GM23338 (cell line): Measurements from ENCODE around the gene CD40. TPM values are rescaled to one million over a fixed set of nuclear protein-coding genes. Genes with fewer than 3 reads are reported as not detected.

Experiments used
- ATAC-seq: fragments of 200-7000 bp; cut with Tn5 transposase; 3 replicates; pipeline ENCODE4 v1.9.1; 2020
- DNase-seq: peaks from one replicate; pipeline ENCODE4 v3.0.0-alpha.2; 2015; ENCODE audit warnings: low spot score
- H2AFZ ChIP-seq: fragments of 200-600 bp; sonication (generic); 2 replicates; pipeline ENCODE4 v1.8.0; 2016; ENCODE audit warnings: antibody characterized with exemption, mild to moderate bottlenecking, moderate library complexity
- H3F3A ChIP-seq: fragments of 200-600 bp; sonication (generic); replicated peaks from 2 replicates; pipeline ENCODE4 v1.8.0; 2017; ENCODE audit warnings: antibody characterized with exemption, mixed run types, low read depth
- H3K27ac ChIP-seq: fragments of 200-600 bp; sonication (generic); 2 replicates; pipeline ENCODE4 v1.6.1; 2016; ENCODE audit warnings: low read depth
- H3K27me3 ChIP-seq: fragments of 200-600 bp; sonication (generic); 2 replicates; pipeline ENCODE4 v1.8.0; 2016; ENCODE audit warnings: mild to moderate bottlenecking, mixed run types, moderate library complexity; ENCODE audit not compliant: insufficient read depth
- H3K36me3 ChIP-seq: fragments of 200-600 bp; sonication (generic); 2 replicates; pipeline ENCODE4 v1.8.0; 2016; ENCODE audit warnings: mild to moderate bottlenecking; ENCODE audit not compliant: insufficient read depth
- H3K4me1 ChIP-seq: fragments of 200-600 bp; sonication (generic); 2 replicates; pipeline ENCODE4 v1.8.0; 2016; ENCODE audit warnings: mild to moderate bottlenecking, moderate library complexity; ENCODE audit not compliant: insufficient read depth
- H3K4me2 ChIP-seq: fragments of 200-600 bp; sonication (generic); 2 replicates; pipeline ENCODE4 v1.7.1; 2017; ENCODE audit warnings: mixed run types
- H3K4me3 ChIP-seq: fragments of 200-600 bp; sonication (generic); 2 replicates; pipeline ENCODE4 v1.6.1; 2016; ENCODE audit warnings: mixed run types
- H3K79me2 ChIP-seq: fragments of 200-600 bp; sonication (generic); replicated peaks from 2 replicates; pipeline ENCODE4 v1.8.0; 2017; ENCODE audit warnings: mild to moderate bottlenecking; ENCODE audit not compliant: insufficient read depth
- H3K9me2 ChIP-seq: fragments of 200-600 bp; sonication (generic); 2 replicates; pipeline ENCODE4 v1.8.0; 2017; ENCODE audit not compliant: insufficient read depth
- H4K20me1 ChIP-seq: fragments of 200-600 bp; sonication (generic); replicated peaks from 2 replicates; pipeline ENCODE4 v1.8.0; 2017; ENCODE audit warnings: mild to moderate bottlenecking; ENCODE audit not compliant: insufficient read depth
- H3K27ac Mint-ChIP-seq: 2 replicates; pipeline ENCODE4 v1.8.0; 2020; ENCODE audit warnings: inconsistent platforms, mild to moderate bottlenecking, moderate library complexity, mixed read lengths
- H3K27me3 Mint-ChIP-seq: 3 replicates; pipeline ENCODE4 v1.8.0; 2022; ENCODE audit warnings: low read depth, mild to moderate bottlenecking, moderate library complexity, mixed read lengths, inconsistent platforms; ENCODE audit not compliant: insufficient read depth, poor library complexity
- H3K36me3 Mint-ChIP-seq: 3 replicates; pipeline ENCODE4 v1.8.0; 2021; ENCODE audit warnings: low read depth, mild to moderate bottlenecking, inconsistent platforms, moderate library complexity, mixed read lengths
- H3K4me1 Mint-ChIP-seq: 3 replicates; pipeline ENCODE4 v1.8.0; 2020; ENCODE audit warnings: mild to moderate bottlenecking, inconsistent platforms, mixed read lengths
- H3K4me3 Mint-ChIP-seq: 3 replicates; pipeline ENCODE4 v1.8.0; 2021; ENCODE audit warnings: moderate library complexity, mild to moderate bottlenecking, inconsistent platforms, mixed read lengths
- H3K9me3 Mint-ChIP-seq: 3 replicates; pipeline ENCODE4 v1.8.0; 2020; ENCODE audit warnings: moderate library complexity, mild to moderate bottlenecking, inconsistent platforms, mixed read lengths
- CREB1 ChIP-seq: fragments of 250-450 bp; sonication (Bioruptor Pico); IDR thresholded peaks from 2 replicates; pipeline ENCODE4 v1.5.0; 2020; ENCODE audit warnings: low read depth, mild to moderate bottlenecking, moderate library complexity
- CTCF ChIP-seq, 2 experiments: fragments of 200-600 bp in 1 of 2; sonication (generic) in 1 of 2; conservative IDR thresholded peaks; 2 replicates each; pipeline versions ENCODE4 v1.5.1 to v1.6.1; 2016 to 2017; ENCODE audit warnings: antibody characterized with exemption in 2 of 2, low read depth in 2 of 2, mild to moderate bottlenecking in 2 of 2, moderate library complexity in 1 of 2
- ETS1 ChIP-seq: IDR thresholded peaks from 2 replicates; pipeline ENCODE4 v1.6.1; 2016; ENCODE audit warnings: antibody characterized with exemption
- EZH2 ChIP-seq: fragments of 200-600 bp; sonication (generic); IDR thresholded peaks from one replicate; pipeline ENCODE4 v1.8.0; 2017; ENCODE audit warnings: antibody characterized with exemption, mild to moderate bottlenecking, low read depth; ENCODE audit not compliant: unreplicated experiment
- EZH2phosphoT487 ChIP-seq: fragments of 200-600 bp; sonication (generic); IDR thresholded peaks from one replicate; pipeline ENCODE4 v1.8.1; 2018; ENCODE audit warnings: antibody characterized with exemption; ENCODE audit not compliant: unreplicated experiment
- JUNB ChIP-seq: IDR thresholded peaks from one replicate; pipeline ENCODE4 v1.6.1; 2016; ENCODE audit warnings: antibody characterized with exemption; ENCODE audit not compliant: unreplicated experiment
- NANOG ChIP-seq: IDR thresholded peaks from 2 replicates; pipeline ENCODE4 v1.6.1; 2016; ENCODE audit warnings: antibody characterized with exemption, borderline replicate concordance
- POLR2AphosphoS5 ChIP-seq: IDR thresholded peaks from 2 replicates; pipeline ENCODE4 v1.6.1; 2016; ENCODE audit warnings: antibody characterized with exemption, low read depth
- REST ChIP-seq: IDR thresholded peaks from one replicate; pipeline ENCODE4 v1.6.1; 2018; ENCODE audit warnings: antibody characterized with exemption; ENCODE audit not compliant: unreplicated experiment
- ZNF114 ChIP-seq: fragments of 250-450 bp; sonication (Bioruptor Pico); IDR thresholded peaks from 2 replicates; pipeline ENCODE4 v1.5.0; 2020; ENCODE audit warnings: mild to moderate bottlenecking, moderate library complexity
- ZNF331 ChIP-seq: fragments of 250-450 bp; sonication (Bioruptor Pico); IDR thresholded peaks from 2 replicates; pipeline ENCODE4 v1.5.0; 2020; ENCODE audit warnings: low read depth, mild to moderate bottlenecking, moderate library complexity
- ZNF462 ChIP-seq: fragments of 250-450 bp; sonication (Bioruptor Pico); IDR thresholded peaks from 2 replicates; pipeline ENCODE4 v1.5.0; 2020; ENCODE audit warnings: mild to moderate bottlenecking, moderate library complexity
- polyA plus RNA-seq: library from polyadenylated mRNA; unstranded; fragments of >200 nt; fragmentation: Nextera tagmentation; extraction: Ambion mirVana; gene quantifications from 2 replicates; pipeline ENCODE4 v1.2.1, GENCODE V29; 2016
- total RNA-seq: library from RNA; depleted of rRNA; stranded (reverse); fragments of >200 nt; shearing (Covaris generic); gene quantifications from 2 replicates; pipeline ENCODE4 v1.2.3, GENCODE V29; 2014

Gene CD40
- total and polyA plus RNA-seq, 2 experiments from 2014 or later, result 15.4 to 18.9 TPM

- Mint-ChIP-seq H3K27ac (no peak overlapping the region), H3K4me1 (no peaks in the 10 kb centered on the region), H3K36me3 (no peaks in the 10 kb centered on the region), H3K27me3 (no peaks in the 10 kb centered on the region), H3K9me3 (no peaks in the 10 kb centered on the region), H3K4me3 (no peak overlapping the region)
- ATAC-seq (no peak), DNase-seq (no peak)
- H3K79me2 ChIP-seq, result no peaks in the 10 kb centered on the region
- no peak overlapping the region for H3K4me2 ChIP-seq
- H3K36me3 ChIP-seq, result no peaks in the 10 kb centered on the region
- no peaks in the 10 kb centered on the region for H3K27me3 ChIP-seq
- no peaks in the 10 kb centered on the region for H3F3A ChIP-seq
- H3K27ac ChIP-seq, result no peak overlapping the region
- no peak overlapping the region for H2AFZ ChIP-seq
- no peak overlapping the region for H3K4me3 ChIP-seq
- no peaks in the 10 kb centered on the region for H3K9me2 ChIP-seq
- H4K20me1 ChIP-seq, result no peaks in the 10 kb centered on the region
- no peaks in the 10 kb centered on the region for H3K4me1 ChIP-seq
- TF ChIP-seq POLR2AphosphoS5 (no peak), JUNB (no peak), REST (no peak), ZNF114 (CRISPR knock-in tag) (no peak), CTCF (conservative IDR thresholded peaks at IDR 0.05; ENCODE audit: low read depth in 2 of 2) (no peak), NANOG (no peak), CREB1 (CRISPR knock-in tag) (no peak), ZNF462 (CRISPR knock-in tag) (no peak), EZH2phosphoT487 (no peak), ZNF331 (no peak), ETS1 (no peak), EZH2 (no peak)
Observed at GRCh38 chr20:46159101-46159897, 41.2 kb downstream of the CD40 start.
